ENCODE measurements around the gene LSP1. TPM values are rescaled to one million over a fixed set of nuclear protein-coding genes. Genes with fewer than 3 reads are reported as not detected.
"Not testable (repeated sequence)": the region's sequence is repeated elsewhere in the genome, so short reads cannot be mapped to it uniquely, and the experiment has no call there.

The LSP1 gene
- total and polyA plus RNA-seq, 12 donors, result 4.0 to 1,341 (median 278) TPM

GRCh38 chr11:1807264-1807995, 45.5 kb upstream of the LSP1 start:
- no peak overlapping the region for H3K4me3 ChIP-seq
- H3K27ac ChIP-seq, result no peak overlapping the region
- no peaks in the 10 kb centered on the region for H3K9me3 ChIP-seq (replicated peaks in 1 of 3)
- intact Hi-C loops (cut with DNase I), result no loop called here
- H3K36me3 ChIP-seq (replicated peaks in 1 of 2), result no peaks in the 10 kb centered on the region
- no peak for DNase-seq
- 62 to 64% (median 64%) methylated on average over 14 of the region's 14 CpGs for WGBS, 4 donors
- peaks cover 0 to 3% of the 10 kb centered on the region in 2 donors for H3K4me1 ChIP-seq (replicated peaks in 1 of 2)
- TF ChIP-seq POLR2A (IDR thresholded peaks at IDR 0.05) (no peak), CTCF (IDR thresholded peaks at IDR 0.05) (no peak)
- no peaks in the 10 kb centered on the region for H3K27me3 ChIP-seq

- no peak for TF ChIP-seq POLR2A (IDR thresholded peaks at IDR 0.05)
- TF ChIP-seq CTCF (IDR thresholded peaks at IDR 0.05), result no peak
- Histone ChIP-seq H3K4me1 (replicated peaks in 1 of 2) (no peaks in the 10 kb centered on the region), H3K9me3 (replicated peaks in 1 of 3) (no peaks in the 10 kb centered on the region), H3K27me3 (no peaks in the 10 kb centered on the region), H3K27ac (no peak overlapping the region), H3K4me3 (no peak overlapping the region), H3K36me3 (replicated peaks in 1 of 2) (no peaks in the 10 kb centered on the region)
- 69 to 77% (median 72%) methylated on average over 10 of the region's 10 CpGs for WGBS, 4 donors
- no peak for DNase-seq
- intact Hi-C loops (cut with DNase I), result no loop called here
Observed at GRCh38 chr11:1810761-1811160, 42.1 kb upstream of the LSP1 start.

DNA sequence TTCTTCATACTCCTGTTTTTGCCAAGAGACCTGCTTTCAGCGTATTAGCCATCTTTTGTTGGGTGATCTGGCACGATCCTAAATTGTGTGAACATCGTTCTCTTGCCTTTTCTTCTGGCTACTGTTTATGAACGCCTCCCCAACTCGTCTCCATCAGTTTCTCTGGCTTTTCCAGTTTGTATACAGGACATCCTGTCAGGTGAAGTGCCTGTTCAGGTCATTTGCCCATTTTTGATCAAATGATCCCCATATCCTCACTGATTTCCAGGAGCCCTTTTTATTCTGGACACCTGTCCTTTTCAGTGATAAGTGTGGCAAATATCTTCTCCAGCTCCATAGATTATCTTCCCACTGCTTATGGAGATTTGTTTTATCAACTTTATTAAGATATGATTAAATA, 40.6 kb upstream of the LSP1 start:
- Histone ChIP-seq H3K36me3 (replicated peaks in 1 of 2) (no peaks in the 10 kb centered on the region), H3K27ac (no peak overlapping the region), H3K4me3 (no peak overlapping the region), H3K9me3 (replicated peaks in 1 of 3) (no peaks in the 10 kb centered on the region), H3K4me1 (replicated peaks in 1 of 2) (no peaks in the 10 kb centered on the region), H3K27me3 (no peaks in the 10 kb centered on the region)
- intact Hi-C loops (cut with DNase I), result no loop called here
- TF ChIP-seq CTCF (IDR thresholded peaks at IDR 0.05), result no peak
- WGBS, 4 donors, result 72 to 86% (median 82%) methylated on average over 5 of the region's 5 CpGs
- no peak for DNase-seq

DNA sequence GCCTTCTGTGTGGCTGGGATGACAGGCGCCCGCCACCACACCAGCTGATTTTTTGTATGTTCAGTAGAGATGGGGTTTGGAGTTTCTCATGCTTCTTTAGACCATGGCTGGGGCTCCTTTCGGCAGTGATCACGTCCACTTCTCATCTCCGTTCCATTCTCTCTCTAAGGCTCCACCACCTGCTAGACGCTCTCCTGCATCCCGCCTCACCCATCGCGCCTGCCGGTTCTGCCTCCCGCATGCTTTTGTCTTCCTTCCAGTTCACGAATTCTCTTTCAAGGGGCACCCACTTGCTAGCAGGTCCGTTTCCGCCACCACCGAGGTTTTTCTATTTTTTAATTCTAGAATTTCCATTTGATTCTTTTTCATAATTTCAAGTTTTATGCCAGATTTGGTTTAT, 40.1 kb upstream of the LSP1 start:
- TF ChIP-seq CTCF (IDR thresholded peaks at IDR 0.05) (no peak), POLR2A (IDR thresholded peaks at IDR 0.05) (no peak)
- WGBS, 4 donors, result 78 to 88% (median 85%) methylated on average over 15 of the region's 15 CpGs
- no peaks in the 10 kb centered on the region for H3K27me3 ChIP-seq

GRCh38 chr11:1813356-1813755, 39.5 kb upstream of the LSP1 start:
- H3K9me3 ChIP-seq (replicated peaks in 1 of 3); H3K27ac ChIP-seq; H3K4me1 ChIP-seq (replicated peaks in 1 of 2); DNase-seq; H3K4me3 ChIP-seq; H3K27me3 ChIP-seq; intact Hi-C loops (cut with DNase I); H3K36me3 ChIP-seq (replicated peaks in 1 of 2): not testable (repeated sequence)
- WGBS, 4 donors, result 84 to 97% (median 86%) methylated on average over 9 of the region's 9 CpGs

More for the DNA sequence above, 40.1 kb upstream of the LSP1 start:
- H3K36me3 ChIP-seq (replicated peaks in 1 of 2), result no peaks in the 10 kb centered on the region
- H3K4me1 ChIP-seq (replicated peaks in 1 of 2), result no peaks in the 10 kb centered on the region
- H3K9me3 ChIP-seq (replicated peaks in 1 of 3), result no peaks in the 10 kb centered on the region
- intact Hi-C loops (cut with DNase I), result no loop called here
- H3K4me3 ChIP-seq, result no peak overlapping the region
- DNase-seq, result no peak
- no peak overlapping the region for H3K27ac ChIP-seq

Measured in adrenal gland (tissue), 12 donors.